ENCODE data around the gene MYH16. TPM values are rescaled to one million over a fixed set of nuclear protein-coding genes. Genes with fewer than 3 reads are reported as not detected.
"Not testable (repeated sequence)": the region's sequence is repeated elsewhere in the genome, so short reads cannot be mapped to it uniquely, and the experiment has no call there.

MYH16 gene
- total RNA-seq, 2 experiments from 2014 or later: not detected

- TF ChIP-seq CTCF (IDR thresholded peaks at IDR 0.05): no peak
- Mint-ChIP-seq H3K9me3 (no peaks in the 10 kb centered on the region), H3K27ac (no peak overlapping the region), H3K36me3 (ENCODE audit: low read depth) (no peaks in the 10 kb centered on the region), H3K4me3 (no peak overlapping the region), H3K27me3 (no peaks in the 10 kb centered on the region), H3K4me1 (ENCODE audit: low read depth) (peaks cover 10% of the 10 kb centered on the region)
- CTCF ChIA-PET: no interaction called here
- DNase-seq (no peak), ATAC-seq (no peak)
- intact Hi-C loops (cut with micrococcal nuclease): no loop called here
- POLR2A ChIA-PET: no interaction called here
Measured at GRCh38 chr7:99278180-99278579, 5.5 kb downstream of the MYH16 start.

- H3K36me3 Mint-ChIP-seq (ENCODE audit: low read depth); H3K9me3 Mint-ChIP-seq; CTCF ChIA-PET; H3K4me3 Mint-ChIP-seq; intact Hi-C loops (cut with micrococcal nuclease); H3K4me1 Mint-ChIP-seq (ENCODE audit: low read depth); H3K27ac Mint-ChIP-seq; ATAC-seq; H3K27me3 Mint-ChIP-seq; DNase-seq: not testable (repeated sequence)
- POLR2A ChIA-PET: interaction anchor here (0.7 kb wide), 1 partner anchor 13 kb away, joined by 3 read pairs; no protein-coding TSS in a partner anchor
Measured at GRCh38 chr7:99284165-99284564, 11.5 kb downstream of the MYH16 start.

GRCh38 chr7:99287779-99288534 is 15.3 kb downstream of the MYH16 start:
- Mint-ChIP-seq H3K9me3 (no peaks in the 10 kb centered on the region), H3K4me1 (ENCODE audit: low read depth) (no peaks in the 10 kb centered on the region), H3K27ac (no peak overlapping the region), H3K36me3 (ENCODE audit: low read depth) (no peaks in the 10 kb centered on the region), H3K27me3 (no peaks in the 10 kb centered on the region), H3K4me3 (no peak overlapping the region)
- no peak for TF ChIP-seq CTCF (IDR thresholded peaks at IDR 0.05)
- no peak for ATAC-seq
- intact Hi-C loops (cut with micrococcal nuclease): no loop called here
- CTCF ChIA-PET: no interaction called here
- no peak for DNase-seq
- POLR2A ChIA-PET: no interaction called here

- POLR2A ChIA-PET: no interaction called here
- DNase-seq (no peak), ATAC-seq (no peak)
- Mint-ChIP-seq H3K27me3 (no peaks in the 10 kb centered on the region), H3K4me3 (no peak overlapping the region), H3K4me1 (ENCODE audit: low read depth) (no peaks in the 10 kb centered on the region), H3K36me3 (ENCODE audit: low read depth) (no peaks in the 10 kb centered on the region), H3K9me3 (no peaks in the 10 kb centered on the region), H3K27ac (no peak overlapping the region)
- intact Hi-C loops (cut with micrococcal nuclease): no loop called here
- CTCF ChIA-PET: no interaction called here
- TF ChIP-seq CTCF (IDR thresholded peaks at IDR 0.05): no peak
Measured at GRCh38 chr7:99289185-99289584, 16.5 kb downstream of the MYH16 start.

GRCh38 chr7:99290148-99290547 is 17.5 kb downstream of the MYH16 start:
- H3K4me1 Mint-ChIP-seq (ENCODE audit: low read depth); ATAC-seq; CTCF ChIA-PET; H3K4me3 Mint-ChIP-seq; POLR2A ChIA-PET; intact Hi-C loops (cut with micrococcal nuclease); H3K27me3 Mint-ChIP-seq; H3K27ac Mint-ChIP-seq; H3K9me3 Mint-ChIP-seq; H3K36me3 Mint-ChIP-seq (ENCODE audit: low read depth); DNase-seq: not testable (repeated sequence)

GRCh38 chr7:99290980-99291607 is 18.5 kb downstream of the MYH16 start:
- TF ChIP-seq CTCF (IDR thresholded peaks at IDR 0.05): no peak
- no peaks in the 10 kb centered on the region for H3K27me3 Mint-ChIP-seq
- no peak overlapping the region for H3K27ac Mint-ChIP-seq
- CTCF ChIA-PET: no interaction called here
- POLR2A ChIA-PET: no interaction called here
- no peaks in the 10 kb centered on the region for H3K36me3 Mint-ChIP-seq (ENCODE audit: low read depth)
- H3K9me3 Mint-ChIP-seq: no peaks in the 10 kb centered on the region
- H3K4me1 Mint-ChIP-seq (ENCODE audit: low read depth): no peaks in the 10 kb centered on the region
- intact Hi-C loops (cut with micrococcal nuclease): no loop called here
- DNase-seq: no peak
- ATAC-seq: no peak
- no peak overlapping the region for H3K4me3 Mint-ChIP-seq

Data from activated CD8-positive, alpha-beta T cell treated with anti-CD3 and anti-CD28 coated beads for 36 hours (primary cell).